ENCODE results near the gene GRHL3. TPM values are rescaled to one million over a fixed set of nuclear protein-coding genes. Genes with fewer than 3 reads are reported as not detected.

The GRHL3 gene
- total RNA-seq, 2 donors from 2014 or later = 0.54 to 1.3 TPM

- no peaks in the 10 kb centered on the region for H3K36me3 ChIP-seq
- DNase-seq (ENCODE audit: low spot score) (no peak), ATAC-seq (ENCODE audit: insufficient number of reproducible peaks, low FRiP score, low read depth) (no peak)
- no peaks in the 10 kb centered on the region for H3K9me3 ChIP-seq
- no peak overlapping the region for H3K4me3 ChIP-seq
- TF ChIP-seq CTCF (IDR thresholded peaks at IDR 0.05) = no peak
- H3K27ac ChIP-seq = no peak overlapping the region
- no peaks in the 10 kb centered on the region for H3K4me1 ChIP-seq (ENCODE audit: control insufficient read depth in 1 of 2, low read depth in 2 of 2)
- H3K27me3 ChIP-seq (replicated peaks; ENCODE audit: insufficient read depth) = no peaks in the 10 kb centered on the region
These were observed 61.4 kb downstream of the GRHL3 start for GRCh38 chr1:24380508-24380907.

- Histone ChIP-seq H3K27ac (no peak overlapping the region), H3K4me1 (ENCODE audit: control insufficient read depth in 1 of 2, low read depth in 2 of 2) (no peaks in the 10 kb centered on the region), H3K27me3 (replicated peaks; ENCODE audit: insufficient read depth) (no peaks in the 10 kb centered on the region), H3K36me3 (no peaks in the 10 kb centered on the region), H3K9me3 (no peaks in the 10 kb centered on the region), H3K4me3 (no peak overlapping the region)
- ATAC-seq (ENCODE audit: insufficient number of reproducible peaks, low FRiP score, low read depth) (no peak), DNase-seq (ENCODE audit: low spot score) (no peak)
- TF ChIP-seq CTCF (IDR thresholded peaks at IDR 0.05) = no peak
These were observed 62.1 kb downstream of the GRHL3 start for GRCh38 chr1:24381256-24381655.

- no peak for TF ChIP-seq CTCF (IDR thresholded peaks at IDR 0.05)
- H3K36me3 ChIP-seq = no peaks in the 10 kb centered on the region
These were observed 63.0 kb downstream of the GRHL3 start for GRCh38 chr1:24382165-24382577.

GRCh38 chr1:24383381-24383940 lies 64.3 kb downstream of the GRHL3 start:
- Histone ChIP-seq H3K27me3 (replicated peaks; ENCODE audit: insufficient read depth) (no peaks in the 10 kb centered on the region), H3K9me3 (no peaks in the 10 kb centered on the region), H3K4me3 (no peak overlapping the region), H3K36me3 (no peaks in the 10 kb centered on the region), H3K27ac (no peak overlapping the region), H3K4me1 (ENCODE audit: control insufficient read depth in 1 of 2, low read depth in 2 of 2) (no peaks in the 10 kb centered on the region)
- no peak for TF ChIP-seq CTCF (IDR thresholded peaks at IDR 0.05)
- DNase-seq (ENCODE audit: low spot score) (no peak), ATAC-seq (ENCODE audit: insufficient number of reproducible peaks, low FRiP score, low read depth) (no peak)

More at GRCh38 chr1:24382165-24382577, 63.0 kb downstream of the GRHL3 start:
- no peak overlapping the region for H3K4me3 ChIP-seq
- H3K27ac ChIP-seq = no peak overlapping the region
- no peaks in the 10 kb centered on the region for H3K4me1 ChIP-seq (ENCODE audit: control insufficient read depth in 1 of 2, low read depth in 2 of 2)
- H3K9me3 ChIP-seq = no peaks in the 10 kb centered on the region
- no peak for DNase-seq (ENCODE audit: low spot score)
- H3K27me3 ChIP-seq (replicated peaks; ENCODE audit: insufficient read depth) = no peaks in the 10 kb centered on the region
- ATAC-seq (ENCODE audit: insufficient number of reproducible peaks, low FRiP score, low read depth) = no peak

- H3K27ac ChIP-seq = no peak overlapping the region
- no peaks in the 10 kb centered on the region for H3K9me3 ChIP-seq
- ATAC-seq (ENCODE audit: insufficient number of reproducible peaks, low FRiP score, low read depth) = no peak
- TF ChIP-seq CTCF (IDR thresholded peaks at IDR 0.05) = no peak
- H3K36me3 ChIP-seq = no peaks in the 10 kb centered on the region
- DNase-seq (ENCODE audit: low spot score) = no peak
- no peaks in the 10 kb centered on the region for H3K4me1 ChIP-seq (ENCODE audit: control insufficient read depth in 1 of 2, low read depth in 2 of 2)
- H3K27me3 ChIP-seq (replicated peaks; ENCODE audit: insufficient read depth) = no peaks in the 10 kb centered on the region
- no peak overlapping the region for H3K4me3 ChIP-seq
These were observed 65.3 kb downstream of the GRHL3 start for GRCh38 chr1:24384251-24385090.
